ENCODE measurements around the gene FANCM.

FANCM gene

GRCh38 chr14:45238988-45239387 is 103.3 kb downstream of the FANCM start:
- peak in 1 of 3 experiments; percentile 19 for DNase-seq

DNA sequence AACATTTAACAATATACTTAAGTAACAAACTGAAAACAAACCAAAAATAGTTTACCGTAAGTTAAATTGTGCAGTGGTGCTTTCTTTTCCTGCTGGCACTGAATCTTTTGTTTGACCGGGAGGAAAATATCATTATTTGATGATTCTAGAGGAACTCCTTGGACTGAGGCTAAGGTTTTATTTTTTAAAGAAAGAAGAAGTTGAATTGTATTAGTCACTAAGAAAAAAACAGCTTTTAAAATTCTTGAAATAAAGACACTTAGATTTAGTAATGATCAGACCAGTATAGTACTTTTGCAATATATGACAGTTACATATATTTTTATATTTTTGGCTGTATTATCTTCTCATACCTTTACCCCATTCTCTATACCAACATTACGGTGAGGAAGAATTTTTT is 107.0 kb downstream of the FANCM start:
- no peak for DNase-seq

GRCh38 chr14:45246151-45246550 is 110.4 kb downstream of the FANCM start:
- DNase-seq = no peak

- no peak for DNase-seq
These were observed 111.0 kb downstream of the FANCM start for GRCh38 chr14:45246691-45247090.

DNA sequence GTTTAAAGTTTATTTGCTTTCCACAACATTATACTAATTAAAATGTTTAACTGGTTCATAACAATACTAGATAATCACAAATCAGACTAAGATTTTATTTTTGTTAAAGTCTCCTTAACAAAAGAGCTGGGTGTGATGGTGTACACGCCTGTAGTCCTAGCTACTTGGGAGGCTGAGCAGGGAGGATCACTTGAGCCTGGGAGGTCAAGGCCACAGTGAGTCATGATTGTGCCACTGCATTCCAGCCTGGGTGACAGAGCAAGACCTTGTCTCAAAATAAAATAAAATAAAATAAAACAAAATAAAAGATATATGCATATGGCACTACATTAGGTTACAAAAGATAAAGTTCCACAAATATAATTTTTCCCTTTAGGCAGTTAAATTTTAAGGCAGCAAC is 111.7 kb downstream of the FANCM start:
- DNase-seq = no peak

- DNase-seq = no peak
These were observed 114.3 kb downstream of the FANCM start for GRCh38 chr14:45249856-45250575.

Data from NCI-H1417 (cell line).